D721Med (cell line): ENCODE results near the gene CLMN.

ENCODE experiments used
- DNase-seq: peaks from one replicate; pipeline ENCODE4 v3.0.0; 2011; ENCODE audit warnings: low spot score; ENCODE audit not compliant: insufficient read length
- FAIRE-seq: peaks from 2 replicates; lab custom pipeline; 2011; peaks lifted over from hg19 to GRCh38; lab: Jason Lieb, UNC
- CTCF ChIP-seq: IDR thresholded peaks from 2 replicates; pipeline ENCODE4 v1.5.1; 2012; ENCODE audit warnings: mild to moderate bottlenecking, control low read depth; ENCODE audit not compliant: insufficient read depth; ENCODE audit errors: missing control alignments

The CLMN gene

GRCh38 chr14:95353664-95354063 is 34.0 kb upstream of the CLMN start:
- FAIRE-seq (no peak), DNase-seq (no peak)
- no peak for TF ChIP-seq CTCF

GRCh38 chr14:95353007-95353406 is 33.3 kb upstream of the CLMN start:
- FAIRE-seq = no peak
- no peak for TF ChIP-seq CTCF
- DNase-seq = no peak

GRCh38 chr14:95352481-95352880 is 32.8 kb upstream of the CLMN start:
- no peak for TF ChIP-seq CTCF
- FAIRE-seq (no peak), DNase-seq (no peak)

- TF ChIP-seq CTCF = no peak
- FAIRE-seq = no peak
- no peak for DNase-seq
Measured at GRCh38 chr14:95349241-95349640, 29.5 kb upstream of the CLMN start.

GRCh38 chr14:95348395-95349080 is 28.8 kb upstream of the CLMN start:
- FAIRE-seq = no peak
- no peak for DNase-seq
- TF ChIP-seq CTCF = peak; percentile 27

GRCh38 chr14:95346820-95347219 is 27.1 kb upstream of the CLMN start:
- DNase-seq = no peak
- TF ChIP-seq CTCF = no peak
- no peak for FAIRE-seq

- no peak for TF ChIP-seq CTCF
- no peak for FAIRE-seq
Measured at GRCh38 chr14:95346266-95346665, 26.6 kb upstream of the CLMN start.

More at GRCh38 chr14:95346266-95346665, 26.6 kb upstream of the CLMN start:
- no peak for DNase-seq
